Measurements from ENCODE around the gene KRTAP15-1. TPM values are rescaled to one million over a fixed set of nuclear protein-coding genes. Genes with fewer than 3 reads are reported as not detected.

The KRTAP15-1 gene
- total RNA-seq, 1 donor from 2014 or later, result not detected

DNA sequence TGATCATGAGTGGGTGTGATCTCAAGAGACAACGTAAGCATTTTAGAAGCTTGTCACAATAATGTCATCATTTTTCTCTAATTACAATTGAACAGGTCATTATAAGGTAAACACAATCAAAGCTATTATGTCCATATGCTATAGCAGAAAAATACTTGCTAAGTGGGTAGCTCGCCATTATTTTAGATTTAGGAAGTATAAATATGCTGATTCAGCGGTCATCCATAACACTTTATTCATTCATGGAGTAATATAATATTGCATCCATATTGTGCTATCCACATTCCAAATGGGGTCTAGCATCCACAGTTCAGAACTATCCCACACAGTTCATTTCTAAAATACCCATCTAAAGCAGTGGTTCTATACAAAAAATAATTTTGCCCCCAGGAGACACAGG is 8.4 kb downstream of the KRTAP15-1 start:
- TF ChIP-seq, protein P1, sequence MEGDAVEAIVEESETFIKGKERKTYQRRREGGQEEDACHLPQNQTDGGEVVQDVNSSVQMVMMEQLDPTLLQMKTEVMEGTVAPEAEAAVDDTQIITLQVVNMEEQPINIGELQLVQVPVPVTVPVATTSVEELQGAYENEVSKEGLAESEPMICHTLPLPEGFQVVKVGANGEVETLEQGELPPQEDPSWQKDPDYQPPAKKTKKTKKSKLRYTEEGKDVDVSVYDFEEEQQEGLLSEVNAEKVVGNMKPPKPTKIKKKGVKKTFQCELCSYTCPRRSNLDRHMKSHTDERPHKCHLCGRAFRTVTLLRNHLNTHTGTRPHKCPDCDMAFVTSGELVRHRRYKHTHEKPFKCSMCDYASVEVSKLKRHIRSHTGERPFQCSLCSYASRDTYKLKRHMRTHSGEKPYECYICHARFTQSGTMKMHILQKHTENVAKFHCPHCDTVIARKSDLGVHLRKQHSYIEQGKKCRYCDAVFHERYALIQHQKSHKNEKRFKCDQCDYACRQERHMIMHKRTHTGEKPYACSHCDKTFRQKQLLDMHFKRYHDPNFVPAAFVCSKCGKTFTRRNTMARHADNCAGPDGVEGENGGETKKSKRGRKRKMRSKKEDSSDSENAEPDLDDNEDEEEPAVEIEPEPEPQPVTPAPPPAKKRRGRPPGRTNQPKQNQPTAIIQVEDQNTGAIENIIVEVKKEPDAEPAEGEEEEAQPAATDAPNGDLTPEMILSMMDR (conservative IDR thresholded peaks at IDR 0.05; ENCODE audit: low read depth, low read length), result no peak
- no peak overlapping the region for H3K4me3 ChIP-seq (ENCODE audit: low read depth, low read length)
- DNase-seq (ENCODE audit: low read depth), result no peak

DNA sequence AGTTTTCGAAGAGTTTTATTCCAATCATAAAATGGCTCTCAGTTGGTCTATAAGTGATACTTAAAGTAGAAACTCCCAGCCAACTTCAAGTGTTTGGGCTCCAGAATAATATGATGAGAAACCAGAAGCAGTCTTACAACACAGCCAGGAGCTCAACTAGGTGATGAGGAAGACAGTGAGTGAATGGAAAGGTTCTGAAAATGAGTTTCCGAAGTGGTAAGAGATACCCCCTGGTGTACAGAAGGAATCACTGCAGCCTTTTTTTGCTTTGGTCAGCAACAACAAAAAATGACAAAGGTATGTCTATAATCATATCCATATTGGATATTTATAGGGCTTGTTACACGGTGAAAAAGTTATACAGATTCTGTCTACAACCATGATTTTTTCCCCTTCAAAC is 23.6 kb downstream of the KRTAP15-1 start:
- H3K4me3 ChIP-seq (ENCODE audit: low read depth, low read length), result no peak overlapping the region
- TF ChIP-seq, protein P1 (conservative IDR thresholded peaks at IDR 0.05; ENCODE audit: low read depth, low read length), result peak; percentile 48
- DNase-seq (ENCODE audit: low read depth), result no peak

DNA sequence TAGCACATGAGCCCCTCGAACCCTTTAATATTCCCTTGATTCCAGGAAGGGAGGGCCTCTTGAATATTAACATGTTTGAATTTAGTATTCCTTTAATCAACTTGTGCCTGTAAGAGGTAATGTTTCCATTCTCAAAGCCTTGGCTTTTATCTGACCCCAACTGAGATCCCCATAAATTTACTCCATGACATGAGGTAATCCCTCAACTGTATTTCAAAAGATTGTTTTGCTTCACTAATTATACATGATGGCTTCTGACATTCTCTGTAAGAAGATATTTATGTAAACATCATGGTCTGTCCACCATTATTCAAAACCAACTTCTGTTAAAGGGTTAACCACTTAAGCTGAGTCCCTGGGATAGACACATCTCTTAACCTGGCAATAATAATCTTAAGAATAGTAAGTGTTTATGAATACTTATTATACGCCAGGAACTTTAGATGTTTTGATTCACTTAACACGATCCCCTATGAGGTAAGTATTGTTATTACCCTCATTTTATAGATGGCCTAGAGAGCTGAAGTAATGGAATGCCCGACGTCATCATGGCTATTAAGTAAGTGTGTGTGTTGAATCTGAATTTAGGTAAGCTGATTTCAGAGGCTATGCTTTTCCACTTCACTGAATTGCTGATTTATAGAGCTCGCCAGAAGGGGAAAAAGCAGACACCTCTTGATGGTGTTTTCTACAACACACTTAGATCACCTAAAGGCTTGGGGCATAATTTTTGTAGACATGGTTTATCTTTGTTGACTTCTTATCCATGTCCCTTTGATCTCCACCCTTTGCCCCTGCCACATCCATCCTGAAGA is 29.0 kb downstream of the KRTAP15-1 start:
- TF ChIP-seq, protein P1 (conservative IDR thresholded peaks at IDR 0.05; ENCODE audit: low read depth, low read length), result no peak
- H3K4me3 ChIP-seq (ENCODE audit: low read depth, low read length), result no peak overlapping the region
- no peak for DNase-seq (ENCODE audit: low read depth)

DNA sequence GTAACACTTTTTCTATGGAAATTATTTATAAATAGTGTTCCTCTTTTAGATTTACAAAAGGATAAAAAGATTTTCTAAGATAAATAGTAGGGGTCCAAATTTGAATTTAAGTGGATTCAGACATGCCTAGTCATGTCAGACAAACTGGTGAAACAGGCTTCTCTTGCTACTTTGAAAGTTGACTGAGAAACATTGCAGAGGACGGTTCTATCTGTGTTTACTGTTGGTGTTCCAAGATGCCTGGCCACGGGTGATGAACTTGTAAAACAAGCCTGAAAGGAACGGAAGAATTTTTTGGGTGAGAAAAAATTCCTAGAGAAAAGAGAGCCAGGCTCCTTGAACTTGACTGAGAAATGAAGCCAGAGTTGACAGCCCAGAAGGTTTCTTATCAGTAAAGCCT is 37.9 kb downstream of the KRTAP15-1 start:
- DNase-seq (ENCODE audit: low read depth), result no peak
- no peak overlapping the region for H3K4me3 ChIP-seq (ENCODE audit: low read depth, low read length)
- TF ChIP-seq, protein P1 (conservative IDR thresholded peaks at IDR 0.05; ENCODE audit: low read depth, low read length), result no peak

DNA sequence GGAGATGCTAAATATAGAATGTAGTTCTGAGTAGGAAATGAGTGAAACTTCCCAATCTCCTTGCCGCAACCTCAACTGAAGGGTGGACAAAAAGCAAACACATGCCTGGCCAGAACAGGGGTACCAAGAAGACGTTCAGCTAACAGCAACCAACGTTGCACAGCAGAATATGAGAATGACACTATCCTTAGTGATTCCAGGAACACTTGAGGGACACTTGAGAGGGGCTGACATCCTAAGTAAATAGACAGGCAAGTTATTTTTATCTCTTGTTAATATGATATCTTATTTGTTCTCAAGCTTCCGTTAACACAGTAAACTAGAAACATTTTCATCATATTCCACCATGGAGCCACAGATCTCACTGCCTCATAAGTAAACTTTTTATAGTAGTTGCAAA is 39.2 kb downstream of the KRTAP15-1 start:
- TF ChIP-seq, protein P1 (conservative IDR thresholded peaks at IDR 0.05; ENCODE audit: low read depth, low read length), result no peak
- no peak overlapping the region for H3K4me3 ChIP-seq (ENCODE audit: low read depth, low read length)
- no peak for DNase-seq (ENCODE audit: low read depth)

DNA sequence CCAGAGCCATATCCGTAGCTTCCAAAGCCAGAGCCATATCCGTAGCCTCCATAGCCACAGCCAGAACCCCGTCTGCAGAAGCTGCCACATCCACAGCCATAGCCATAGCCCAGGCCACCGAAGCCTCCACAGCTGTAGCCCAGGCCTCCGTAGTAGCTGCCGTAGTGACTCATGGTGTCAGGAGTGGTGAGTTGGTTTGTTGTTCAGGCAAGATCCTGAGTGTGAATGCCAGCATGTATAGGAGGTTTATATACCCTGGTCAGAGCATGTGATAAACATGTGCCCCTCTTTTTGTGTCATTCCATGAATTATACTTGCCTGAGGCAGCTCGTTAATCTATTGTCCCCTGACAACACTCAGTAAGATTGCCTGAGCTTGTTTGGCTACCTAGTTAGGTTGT is 40.1 kb downstream of the KRTAP15-1 start, which contains the start of gene KRTAP19-1:
Gene KRTAP19-1, minus strand, starts transcription at position 223 of the 400 bp plus-strand sequence. Its CDS starts 50 bp downstream, at position 173.
- no peak for DNase-seq (ENCODE audit: low read depth)
- TF ChIP-seq, protein P1 (conservative IDR thresholded peaks at IDR 0.05; ENCODE audit: low read depth, low read length), result no peak

DNA sequence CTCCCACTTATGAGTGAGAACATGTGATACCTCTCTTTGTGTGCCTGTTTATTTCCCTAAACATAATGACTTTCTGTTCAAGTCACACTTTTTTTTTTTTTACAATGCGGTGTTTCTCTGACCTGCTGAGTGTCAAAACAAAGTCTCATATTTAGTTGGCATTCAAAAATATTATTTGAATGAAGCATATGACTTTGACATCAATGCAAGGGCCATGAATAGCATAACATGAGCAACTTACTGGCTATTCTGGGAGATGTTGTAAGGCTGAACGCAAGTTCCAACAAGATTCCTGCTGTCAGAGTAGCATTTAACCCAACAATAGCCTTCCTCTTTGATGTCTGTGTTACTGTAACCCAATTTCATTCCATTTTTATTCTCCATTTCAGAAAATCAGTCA is 42.1 kb downstream of the KRTAP15-1 start:
- no peak for DNase-seq (ENCODE audit: low read depth)
- H3K4me3 ChIP-seq (ENCODE audit: low read depth, low read length), result no peak overlapping the region
- TF ChIP-seq, protein P1 (conservative IDR thresholded peaks at IDR 0.05; ENCODE audit: low read depth, low read length), result no peak

More for the DNA sequence above, 40.1 kb downstream of the KRTAP15-1 start, which contains the start of gene KRTAP19-1:
- no peak within 1 kb of the TSS for H3K4me3 ChIP-seq (ENCODE audit: low read depth, low read length)
